Retinal pigment epithelial cell (primary cell): ENCODE measurements around the gene ILK.

Experiments
- DNase-seq: peaks from one replicate; pipeline ENCODE4 v3.0.0-alpha.2; 2010; ENCODE audit warnings: low read depth
- H3K4me3 ChIP-seq: 2 replicates; pipeline ENCODE4 v1.5.1; 2011; ENCODE audit warnings: mild to moderate bottlenecking, low read length, control low read depth, moderate library complexity
- CTCF ChIP-seq: conservative IDR thresholded peaks from 2 replicates; pipeline ENCODE4 v1.5.1; 2011; ENCODE audit warnings: low read depth, low read length, control low read depth, inconsistent platforms

ILK gene

GRCh38 chr11:6603287-6604080, at the start of gene ILK, which contains the start of gene RRP8:
Gene ILK (plus strand): TSS chr11:6603774. CDS start chr11:6604272, 498 bp downstream.
Gene RRP8 (minus strand): TSS chr11:6603616. CDS start chr11:6603502, 114 bp downstream.
- no peak for DNase-seq
- TF ChIP-seq CTCF = peak; percentile 11
- H3K4me3 ChIP-seq = peak within 1 kb of the TSS; percentile 98

GRCh38 chr11:6554828-6555706, 48.5 kb upstream of the ILK start:
- DNase-seq = no peak
- H3K4me3 ChIP-seq = no peak overlapping the region

GRCh38 chr11:6556139-6556949, 47.2 kb upstream of the ILK start:
- no peak for DNase-seq
- no peak for TF ChIP-seq CTCF
- no peak overlapping the region for H3K4me3 ChIP-seq

More at GRCh38 chr11:6554828-6555706, 48.5 kb upstream of the ILK start:
- TF ChIP-seq CTCF = no peak

GRCh38 chr11:6557063-6557462, 46.5 kb upstream of the ILK start:
- H3K4me3 ChIP-seq = no peak overlapping the region
- DNase-seq = no peak
- TF ChIP-seq CTCF = no peak

GRCh38 chr11:6557761-6558674, 45.6 kb upstream of the ILK start:
- DNase-seq = no peak
- H3K4me3 ChIP-seq = no peak overlapping the region
- TF ChIP-seq CTCF = no peak

GRCh38 chr11:6559369-6559768, 44.2 kb upstream of the ILK start:
- no peak for DNase-seq
- H3K4me3 ChIP-seq = no peak overlapping the region
- TF ChIP-seq CTCF = no peak
